ENCODE measurements around the gene APP.

The APP gene

DNA sequence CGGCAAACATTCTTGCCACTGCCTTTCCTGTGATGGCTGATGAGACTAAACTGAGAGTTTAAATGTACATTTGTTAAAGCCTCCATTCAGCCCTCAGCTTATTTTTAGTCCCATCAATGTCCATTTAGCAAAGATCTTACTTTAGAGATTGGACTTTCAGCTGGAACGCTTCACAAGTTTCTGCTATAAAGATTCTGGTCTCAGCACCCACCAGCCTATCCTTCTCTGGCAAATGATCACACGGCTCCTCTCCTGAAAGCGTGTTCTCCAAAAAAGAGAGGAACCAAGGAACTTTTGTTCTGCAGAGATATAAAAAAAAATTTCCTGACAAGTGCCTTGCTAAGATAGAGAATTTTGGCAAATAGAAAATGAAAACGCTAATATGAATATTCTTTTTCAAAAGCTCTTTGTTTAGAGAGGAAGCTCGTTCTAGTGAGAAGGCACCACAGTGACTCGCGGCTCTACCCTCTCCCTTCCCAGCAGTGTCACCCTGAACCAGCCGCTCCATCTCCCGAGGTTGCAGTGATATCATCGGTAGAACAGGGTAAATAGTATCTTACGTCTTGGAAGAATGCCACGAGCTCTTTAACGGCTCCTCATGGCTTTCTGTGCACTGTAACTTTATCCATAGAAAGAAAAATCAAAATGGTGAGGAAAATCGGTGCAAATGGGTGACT, 200.2 kb downstream of the APP start:
- no peak for DNase-seq (ENCODE audit: low read depth)

DNA sequence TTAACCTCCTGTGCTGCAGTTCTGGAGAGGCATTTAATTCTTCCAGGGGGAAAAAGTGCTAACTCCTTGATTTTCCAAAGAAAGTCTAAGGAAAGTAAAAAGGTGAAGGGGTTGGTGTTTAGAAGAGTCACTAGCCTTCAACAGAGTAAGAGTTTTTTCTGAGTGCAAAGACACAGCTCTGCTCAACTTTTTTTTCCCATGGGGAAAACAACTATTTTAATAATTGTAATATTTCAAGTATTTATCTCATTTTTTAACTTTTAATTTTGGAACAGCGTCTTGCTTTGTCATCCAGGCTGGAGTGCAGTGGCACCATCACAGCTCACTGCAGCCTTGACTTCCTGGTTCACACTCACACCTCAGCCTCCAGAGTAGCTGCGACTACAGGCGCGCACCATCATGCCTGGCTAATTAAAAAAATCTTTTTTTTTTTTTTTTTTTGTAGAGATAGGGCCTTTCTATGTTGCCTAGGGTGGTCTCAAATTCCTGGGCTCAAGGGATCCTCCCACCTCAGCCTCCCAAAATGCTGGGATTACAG, 202.6 kb downstream of the APP start:
- no peak for DNase-seq (ENCODE audit: low read depth)

DNA sequence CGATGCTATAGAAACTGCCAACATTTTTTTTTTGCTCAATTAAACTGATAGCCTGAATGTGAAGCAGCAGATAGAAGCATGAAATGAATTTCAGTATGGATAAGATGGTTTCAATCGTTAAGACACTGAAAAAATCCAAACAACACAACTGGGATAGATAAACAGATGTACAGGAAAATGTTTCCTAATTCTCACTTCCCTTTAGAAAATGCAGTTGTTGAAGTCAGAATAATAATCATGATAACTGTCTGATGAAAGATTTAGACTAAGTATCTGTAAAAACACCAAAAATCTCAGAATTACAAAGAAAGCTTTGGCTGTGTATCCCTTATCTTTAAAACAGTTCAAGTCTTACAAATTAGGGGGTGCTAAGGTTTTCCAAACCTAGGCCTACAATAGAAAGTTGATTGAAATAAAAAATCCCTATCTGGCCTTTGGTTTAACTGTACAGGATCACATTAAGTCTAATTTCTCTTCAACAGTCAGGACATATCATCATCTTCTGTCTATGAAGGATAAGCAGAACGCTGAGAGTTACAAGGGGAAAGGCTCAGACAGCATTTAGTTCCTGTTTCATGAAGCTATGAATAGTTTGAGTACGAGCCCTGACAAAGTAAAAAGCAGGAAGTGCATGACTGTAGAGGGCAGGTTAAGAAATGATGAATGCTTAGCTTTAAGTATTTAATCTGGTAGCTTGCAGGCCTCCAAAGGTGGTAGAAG, 203.2 kb downstream of the APP start:
- no peak for DNase-seq (ENCODE audit: low read depth)

DNA sequence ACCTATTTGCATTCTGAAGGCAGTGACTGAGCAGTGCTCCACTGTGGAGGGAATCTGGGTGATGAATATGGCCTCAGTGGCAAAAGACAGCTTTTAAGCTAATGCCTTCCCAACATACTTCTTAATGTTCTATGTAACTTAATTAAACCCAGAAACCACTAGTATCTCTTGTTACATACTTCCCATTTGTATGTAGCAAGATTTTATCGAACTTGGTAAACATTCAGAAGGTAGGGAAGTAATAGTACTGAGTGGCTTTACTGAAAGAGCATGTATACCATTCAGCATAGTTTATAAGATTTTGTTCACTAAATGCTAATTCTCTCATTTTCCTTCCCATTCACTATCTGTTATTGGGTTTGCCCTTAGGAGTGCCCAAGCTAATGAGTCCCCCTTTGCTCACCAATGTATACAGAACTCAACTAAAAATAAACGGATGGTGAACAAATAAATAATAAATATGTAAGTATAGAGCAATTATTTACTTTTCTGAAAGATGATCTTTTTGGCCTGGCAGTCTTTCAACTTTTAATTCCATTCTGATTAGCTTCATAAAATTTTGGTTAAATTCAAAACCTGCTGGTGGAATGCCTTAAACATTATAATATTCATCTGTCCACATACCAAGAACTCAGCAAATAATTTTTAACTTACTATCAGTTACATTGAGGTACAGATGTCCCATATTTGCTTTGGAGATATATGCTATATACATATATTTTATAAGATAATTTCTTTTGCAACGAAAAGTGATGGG, 204.4 kb downstream of the APP start:
- no peak for DNase-seq (ENCODE audit: low read depth)

DNA sequence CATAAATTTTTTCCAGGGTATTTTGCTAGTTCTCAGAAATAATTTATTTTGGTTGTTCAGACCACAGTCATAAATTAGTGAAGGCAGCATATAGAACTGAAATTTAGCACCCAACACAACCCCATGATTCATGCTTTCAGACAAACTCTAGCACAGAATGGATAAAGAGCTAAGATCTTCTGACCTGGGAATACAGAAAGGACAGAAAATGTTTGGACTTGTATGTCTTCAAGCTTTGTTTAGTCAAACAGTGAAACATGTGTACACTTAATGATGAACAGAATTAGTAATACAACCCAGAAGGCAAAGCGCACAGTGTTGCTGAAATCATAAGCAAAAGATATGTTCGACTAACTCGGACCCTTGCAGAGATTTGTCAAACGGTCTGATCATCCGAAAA, 205.6 kb downstream of the APP start:
- DNase-seq (ENCODE audit: low read depth): no peak

DNA sequence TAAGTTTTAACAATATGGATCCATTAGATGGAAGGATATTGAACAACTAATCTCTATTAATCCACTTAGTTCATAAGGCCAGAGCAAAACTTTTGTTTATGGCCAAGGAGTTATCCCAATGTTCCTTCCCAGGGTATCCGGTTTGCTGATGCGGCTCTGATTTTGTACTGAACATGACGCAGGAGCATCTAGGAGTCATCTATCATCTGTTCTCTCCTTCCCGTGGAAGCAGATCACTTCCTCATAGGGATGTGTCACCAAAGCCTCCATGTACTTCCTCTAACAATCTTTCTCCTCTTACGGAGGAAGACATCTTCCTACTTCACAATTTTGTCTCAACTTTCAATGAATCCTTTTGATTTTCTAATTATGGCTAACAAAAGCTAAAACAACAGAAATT, 206.6 kb downstream of the APP start:
- DNase-seq (ENCODE audit: low read depth): no peak

DNA sequence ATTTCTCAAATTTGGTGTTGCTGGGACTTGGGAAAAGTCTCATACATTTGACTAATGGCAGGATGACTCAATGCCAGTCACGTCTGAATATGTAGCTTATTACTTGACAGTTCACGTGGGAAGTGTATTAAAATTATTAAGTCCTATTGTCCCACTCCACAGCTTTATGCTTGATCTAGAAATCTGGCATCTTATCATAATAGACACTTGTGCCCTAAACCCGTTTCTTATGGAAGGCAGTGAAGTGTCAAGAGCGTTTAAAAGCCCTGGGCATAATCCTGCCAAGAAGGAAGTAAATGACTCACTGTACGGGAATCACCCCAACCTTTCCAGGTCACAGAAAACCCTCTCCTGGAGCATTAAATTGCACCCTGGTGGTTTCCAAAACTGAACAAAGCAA, 207.4 kb downstream of the APP start:
- DNase-seq (ENCODE audit: low read depth): no peak

DNA sequence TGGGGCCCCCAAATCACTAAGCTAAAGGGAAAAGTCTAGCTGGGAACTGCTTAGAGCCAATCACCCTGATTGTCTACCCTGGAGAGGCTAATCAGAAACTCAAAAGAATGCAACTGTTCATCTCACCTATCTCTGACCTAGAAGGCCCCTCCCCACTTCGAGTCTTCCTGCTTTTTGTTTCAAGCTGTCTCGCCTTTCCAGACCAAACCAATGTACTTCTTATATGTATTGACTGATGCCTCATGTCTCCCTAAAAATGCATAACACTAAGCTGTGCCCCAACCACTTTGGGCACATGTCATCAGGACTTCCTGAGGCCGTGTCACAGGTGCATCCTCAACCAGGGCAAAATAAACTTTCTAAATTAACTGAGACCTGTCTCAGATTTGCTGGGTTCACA, 209.5 kb downstream of the APP start:
- no peak for DNase-seq (ENCODE audit: low read depth)

DNA sequence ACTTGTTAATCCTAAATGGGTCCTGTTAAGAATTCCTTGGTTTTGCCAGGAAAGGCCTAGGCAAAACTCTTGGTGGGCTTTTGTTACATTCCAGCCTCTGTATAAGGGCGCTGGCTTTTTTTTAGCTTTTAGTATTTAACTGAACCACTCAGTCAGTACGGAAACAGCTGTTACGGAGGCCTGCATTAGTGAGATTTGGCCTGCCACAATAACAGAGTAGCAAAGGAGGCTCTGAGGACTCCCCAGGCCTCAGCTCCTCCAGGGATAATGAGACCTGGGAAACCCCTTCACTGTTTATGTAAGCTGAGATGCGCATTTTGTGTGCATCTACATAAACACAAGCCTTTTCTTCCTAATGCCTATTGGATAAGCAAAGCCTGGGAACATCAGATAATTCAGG, 210.2 kb downstream of the APP start:
- no peak for DNase-seq (ENCODE audit: low read depth)

DNA sequence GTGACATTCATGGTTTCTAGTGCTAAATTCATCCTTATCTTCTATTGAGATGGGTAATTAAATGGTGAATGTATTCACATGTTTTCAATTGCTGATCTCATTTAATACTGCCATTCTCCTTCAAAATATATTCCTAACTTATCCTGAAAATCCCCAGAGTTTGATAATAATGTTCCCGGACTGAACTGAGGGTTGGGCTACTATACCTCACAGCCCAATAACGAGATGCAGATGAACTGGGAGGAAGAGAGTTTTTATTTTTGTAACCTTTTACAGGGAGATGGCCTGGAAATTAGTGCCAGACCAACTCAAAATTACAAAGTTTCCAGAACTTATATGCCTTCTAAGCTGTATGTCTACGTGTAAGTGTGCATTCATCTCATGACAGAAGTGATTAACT, 210.8 kb downstream of the APP start:
- DNase-seq (ENCODE audit: low read depth): no peak

DNA sequence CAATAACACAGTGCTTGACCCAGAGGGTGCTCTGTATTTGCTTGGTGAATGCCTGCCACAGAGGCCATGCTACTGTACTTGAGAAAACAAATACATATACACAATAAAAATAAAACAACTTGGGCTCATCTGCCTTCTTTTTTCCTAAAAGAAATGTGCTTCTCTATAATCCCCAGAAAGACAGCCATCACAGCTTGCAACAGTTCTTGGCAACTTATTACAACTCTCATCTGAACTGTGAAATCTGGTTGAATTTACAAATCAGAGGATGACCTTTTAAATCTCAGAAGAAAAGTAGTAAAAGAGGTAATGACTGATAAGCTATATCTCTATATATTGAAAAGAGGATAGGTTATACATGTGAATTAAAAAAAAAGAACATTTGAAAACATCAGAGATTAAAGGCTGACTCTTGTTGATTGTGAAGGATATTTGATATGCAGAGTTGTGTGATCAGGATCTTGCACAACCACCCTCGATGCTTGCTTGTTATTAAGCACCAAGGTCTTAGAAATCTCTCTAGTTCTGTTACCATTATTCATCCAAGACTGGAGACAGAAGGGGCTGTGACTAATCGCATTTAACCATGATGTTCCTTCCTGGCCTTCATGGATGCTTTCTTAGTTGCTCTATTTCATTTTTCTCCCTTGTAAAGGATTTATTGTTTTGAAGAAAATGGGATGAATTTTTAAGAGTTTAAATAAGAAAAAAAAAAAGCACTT, 213.4 kb downstream of the APP start:
- no peak for DNase-seq (ENCODE audit: low read depth)

DNA sequence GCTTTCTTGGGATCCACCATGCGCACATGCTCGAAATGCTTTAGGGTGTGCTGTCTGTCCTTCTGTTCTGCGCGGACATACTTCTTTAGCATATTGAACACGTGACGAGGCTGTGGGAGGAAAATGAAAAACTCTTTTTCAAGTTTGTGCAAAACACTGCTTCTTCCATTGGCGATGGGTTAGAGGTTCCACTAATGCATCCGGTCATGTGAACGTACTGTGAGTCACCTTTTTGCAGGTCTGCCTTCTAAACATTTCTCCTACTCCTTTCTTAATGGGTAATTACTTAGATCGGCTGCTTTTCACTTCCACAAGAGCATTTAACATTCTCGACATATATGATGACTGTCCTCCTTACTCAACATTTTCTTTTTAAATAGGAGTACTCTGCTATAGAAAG, 214.9 kb downstream of the APP start:
- DNase-seq (ENCODE audit: low read depth): no peak

DNA sequence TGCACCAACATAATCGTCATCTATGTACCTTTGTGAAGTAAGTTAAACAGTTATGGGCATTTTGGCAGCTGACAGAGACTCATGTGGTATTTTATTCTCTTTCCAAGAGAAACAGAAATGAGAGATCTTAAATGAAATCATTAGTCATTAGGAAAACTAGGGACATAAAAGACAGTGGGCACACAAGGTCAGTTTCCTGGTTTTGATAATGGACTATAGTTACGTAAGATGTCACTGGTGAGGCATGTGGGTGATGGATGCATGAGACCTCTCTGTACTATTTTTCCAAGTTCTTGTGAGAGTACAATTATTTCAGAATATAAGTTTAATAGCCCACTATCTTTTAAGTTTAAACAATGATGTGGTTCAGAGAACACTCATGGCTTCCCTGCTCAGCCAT, 216.9 kb downstream of the APP start:
- DNase-seq (ENCODE audit: low read depth): no peak

DNA sequence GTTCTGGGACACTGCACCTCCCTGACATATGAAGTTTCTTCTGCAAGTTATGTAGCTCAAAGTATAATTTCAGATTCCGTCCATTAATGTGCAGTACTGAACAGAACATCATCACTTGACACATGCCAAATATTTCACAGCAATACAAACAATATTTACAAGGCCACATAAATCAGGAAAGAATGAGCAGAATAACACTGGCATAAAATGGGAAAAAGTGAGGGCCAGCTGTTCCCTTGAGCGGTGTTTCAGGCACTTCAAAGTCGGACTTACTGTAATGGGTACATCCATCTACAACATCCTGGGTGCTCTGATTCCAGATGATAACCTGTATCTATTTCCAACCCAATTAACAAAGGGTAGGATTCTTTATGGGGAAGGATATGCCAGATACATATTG, 217.4 kb downstream of the APP start:
- DNase-seq (ENCODE audit: low read depth): no peak

DNA sequence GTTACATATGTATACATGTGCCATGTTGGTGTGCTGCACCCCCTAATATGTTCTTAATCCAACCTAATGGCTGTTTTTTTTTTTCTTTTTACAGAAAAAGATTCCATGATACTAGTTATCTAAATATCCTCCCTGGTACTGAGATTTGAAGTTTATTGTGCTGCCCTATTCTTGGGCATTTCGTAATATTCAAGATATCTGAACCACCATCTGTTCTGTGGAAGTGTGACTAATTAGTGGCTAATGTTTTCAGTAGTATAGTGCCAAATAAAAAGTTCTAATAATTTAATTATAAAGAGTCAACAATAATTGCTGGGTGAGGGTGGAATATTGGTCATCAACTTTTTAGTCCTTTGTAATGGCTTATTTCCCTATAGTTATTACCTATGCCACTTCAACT, 218.3 kb downstream of the APP start:
- no peak for DNase-seq (ENCODE audit: low read depth)

DNA sequence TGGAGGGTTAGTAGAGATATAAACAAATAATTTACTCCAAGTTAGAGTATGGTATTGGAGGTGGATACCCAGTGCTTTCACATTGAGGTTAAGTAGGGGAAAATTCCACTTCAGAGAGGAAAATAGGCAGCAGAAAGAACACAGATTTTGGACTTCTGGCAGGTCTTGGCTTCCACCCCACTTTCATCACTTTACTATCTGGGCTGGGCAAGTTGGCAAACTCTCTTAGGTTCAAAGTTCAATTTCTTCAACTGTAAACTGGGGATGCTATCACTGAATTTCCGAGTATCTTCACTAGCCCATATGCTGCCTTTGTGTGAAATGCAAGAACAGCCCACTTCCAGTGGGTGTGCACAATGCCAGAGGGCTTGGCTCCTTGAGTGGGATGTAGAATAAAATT, 220.9 kb downstream of the APP start:
- no peak for DNase-seq (ENCODE audit: low read depth)

DNA sequence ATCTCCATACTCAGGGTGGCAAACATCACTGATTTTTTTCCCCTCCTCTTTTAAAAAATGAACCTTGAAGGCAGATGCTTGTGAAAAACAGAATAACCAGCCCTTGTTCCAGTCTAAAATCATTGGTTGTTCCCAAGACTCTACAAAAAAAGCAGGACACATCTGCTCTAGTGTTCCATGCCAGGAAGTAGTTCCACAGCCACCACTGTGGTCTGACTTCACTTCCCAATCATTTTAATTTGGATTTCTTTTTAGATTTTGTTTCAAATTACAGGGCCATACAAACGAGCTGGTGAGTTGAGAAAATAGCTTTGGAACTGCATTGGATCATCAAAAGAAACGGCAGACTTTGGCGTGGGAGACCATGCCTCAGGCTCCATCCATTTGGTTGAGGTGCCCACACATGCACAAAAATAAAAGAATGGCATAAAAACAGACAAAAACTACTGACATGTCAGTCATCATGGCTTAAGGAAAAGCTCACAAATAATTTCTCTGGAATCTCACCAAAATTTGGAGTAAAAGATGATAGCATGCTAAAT, 225.8 kb downstream of the APP start:
- no peak for DNase-seq (ENCODE audit: low read depth)

DNA sequence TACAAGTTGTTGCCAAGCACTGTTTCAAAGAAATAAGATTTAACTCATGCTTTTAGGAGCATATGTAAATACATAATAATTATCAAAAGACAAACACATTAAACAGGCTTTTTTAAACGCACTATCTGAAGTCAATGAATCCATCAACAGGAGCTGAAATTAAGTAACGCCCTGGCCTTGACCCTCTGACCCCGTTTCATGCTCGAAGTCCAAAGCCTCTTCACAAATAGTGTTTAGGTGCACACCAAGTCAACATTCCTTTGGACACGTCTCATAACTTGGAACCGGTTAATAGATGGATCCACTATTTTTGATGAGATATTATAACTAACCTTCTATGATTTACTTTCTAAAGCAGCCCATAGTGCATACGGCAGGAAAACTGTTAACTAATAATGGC, 226.5 kb downstream of the APP start:
- no peak for DNase-seq (ENCODE audit: low read depth)

DNA sequence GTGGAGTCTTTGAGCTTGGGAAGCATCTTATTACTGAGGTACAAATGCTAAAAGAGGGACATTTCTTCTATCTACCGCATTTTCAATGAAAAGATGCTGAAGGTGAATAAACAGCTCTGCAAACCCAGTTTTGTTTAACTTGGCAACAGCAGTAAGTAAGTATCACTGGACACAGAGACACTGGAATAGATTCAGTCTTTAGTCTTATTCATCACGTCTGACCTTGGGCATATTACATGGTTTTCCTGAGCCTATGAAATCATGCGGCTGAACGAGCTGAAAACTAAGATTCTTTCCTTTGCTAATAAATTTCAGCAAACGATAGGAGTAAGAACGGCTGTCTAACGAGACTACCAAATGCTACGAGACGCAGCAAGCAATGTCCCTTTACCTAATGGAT, 228.4 kb downstream of the APP start:
- DNase-seq (ENCODE audit: low read depth): no peak

DNA sequence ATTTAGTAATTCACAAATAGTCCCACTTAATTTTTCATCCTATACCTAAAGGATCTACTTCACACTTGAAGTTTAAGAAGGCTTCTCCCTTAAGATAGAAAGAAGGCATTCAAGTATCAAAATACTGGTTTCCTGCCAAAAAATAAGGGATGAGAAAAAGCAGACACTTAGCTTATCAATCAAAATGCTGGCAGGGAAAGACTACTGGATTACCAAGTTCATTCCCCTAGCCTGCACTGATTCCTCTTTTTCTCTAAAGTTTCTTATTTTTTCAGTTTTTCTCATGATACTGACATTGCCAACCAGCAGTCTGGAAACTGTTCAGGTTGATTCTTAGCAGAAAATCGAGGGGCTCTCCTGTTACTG, 231.2 kb downstream of the APP start:
- DNase-seq (ENCODE audit: low read depth): no peak

DNA sequence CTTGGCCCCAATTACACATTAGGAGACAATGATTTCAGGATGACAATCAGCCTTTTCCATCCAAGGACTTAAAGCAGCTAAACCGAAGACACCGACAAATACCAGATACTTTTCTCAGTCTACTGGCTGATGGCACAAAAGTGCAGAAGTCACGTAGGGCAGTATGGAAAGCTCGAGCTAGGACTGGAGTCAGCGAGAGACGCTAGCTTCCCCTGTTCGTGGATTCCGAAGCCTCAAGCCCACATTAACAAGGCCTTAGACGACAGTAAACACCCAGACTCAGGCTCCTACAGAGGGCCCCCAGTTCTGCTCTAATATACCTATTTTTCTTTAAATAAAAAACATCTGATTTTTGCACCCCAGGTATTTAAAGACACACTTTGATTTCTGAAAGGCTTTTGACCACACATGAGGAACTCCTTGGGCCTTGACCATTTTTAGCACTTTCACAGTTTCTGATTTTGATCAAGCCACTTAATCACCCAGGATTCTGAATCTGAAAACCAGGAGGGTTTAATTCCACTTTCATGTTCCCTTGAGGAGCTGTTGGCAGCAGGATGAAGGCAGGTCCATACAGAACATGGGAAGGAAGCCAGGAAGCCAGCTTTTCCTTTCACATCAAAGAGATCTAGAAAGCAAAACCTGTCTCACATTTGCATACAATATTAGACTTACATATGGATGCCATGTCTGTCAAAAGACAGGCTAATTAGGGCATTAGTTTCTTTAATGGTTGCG, 231.7 kb downstream of the APP start:
- DNase-seq (ENCODE audit: low read depth): no peak

DNA sequence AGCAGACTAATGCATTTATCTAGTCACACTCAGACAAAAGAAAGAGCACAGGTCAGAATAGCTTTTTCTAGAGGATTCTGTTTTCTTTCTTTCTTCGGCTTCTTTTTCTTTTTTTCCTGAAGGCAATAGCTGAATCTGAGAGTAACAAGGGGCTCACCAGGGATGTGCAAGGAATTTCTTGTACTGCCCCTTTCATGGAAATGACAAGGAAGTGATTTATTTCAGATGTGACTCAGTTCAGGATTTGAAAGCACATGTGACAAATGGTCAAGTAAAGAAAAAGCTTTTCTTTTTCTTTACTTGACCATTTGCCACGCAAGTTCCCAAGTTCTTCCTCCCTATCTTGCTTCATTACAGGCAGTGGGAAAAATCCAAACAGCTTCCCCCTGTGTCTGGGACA, 233.8 kb downstream of the APP start:
- no peak for DNase-seq (ENCODE audit: low read depth)
